K562 (cell line): ENCODE results near the gene NOSTRIN.

Experiments used
- BACH1 ChIP-seq: fragments of 200-800 bp; sonication (Bioruptor generic); IDR thresholded peaks from 2 replicates; pipeline ENCODE4 v1.6.1; 2016; ENCODE audit warnings: missing genetic modification characterization, missing compliant biosample characterization
- CREB1 ChIP-seq, 2 experiments: sonication (generic) in 1 of 2; formaldehyde crosslinking in 1 of 2; IDR thresholded peaks; 2 replicates each; pipeline versions ENCODE4 v1.6.1 to v1.8.0; 2012 to 2022; ENCODE audit warnings: inconsistent platforms in 1 of 2, mild to moderate bottlenecking in 1 of 2, missing genetic modification reagents in 1 of 2, moderate library complexity in 1 of 2
- CTCF ChIP-seq, 3 experiments: IDR thresholded peaks in 2 of 3; conservative IDR thresholded peaks in 1 of 3; 2 replicates each; pipeline ENCODE4 v1.5.1; 2011 to 2012; ENCODE audit warnings: low read length in 3 of 3, mild to moderate bottlenecking in 3 of 3, control low read depth in 2 of 3, improper control_type of control experiment in 1 of 3, inconsistent platforms in 1 of 3, low read depth in 1 of 3, mixed read lengths in 1 of 3, moderate library complexity in 1 of 3; ENCODE audit not compliant: insufficient read depth in 2 of 3
- EZH2 ChIP-seq: IDR thresholded peaks from 2 replicates; pipeline ENCODE4 v1.6.1; 2012; ENCODE audit warnings: low read depth, mild to moderate bottlenecking, inconsistent platforms, low read length, borderline replicate concordance
- HDAC2 ChIP-seq: fragments of 450-650 bp; IDR thresholded peaks from 2 replicates; pipeline ENCODE4 v1.6.1; 2016; ENCODE audit warnings: mild to moderate bottlenecking
- KAT7 ChIP-seq: sonication (generic); formaldehyde crosslinking; IDR thresholded peaks from 2 replicates; pipeline ENCODE4 v1.8.0; 2022; ENCODE audit warnings: missing genetic modification reagents, mild to moderate bottlenecking, borderline replicate concordance
- NR1H2 ChIP-seq: sonication (generic); formaldehyde crosslinking; IDR thresholded peaks from 2 replicates; pipeline ENCODE4 v1.4.0; 2020; ENCODE audit warnings: mild to moderate bottlenecking, missing genetic modification reagents
- SMAD3 ChIP-seq: fragments of 450-650 bp; formaldehyde crosslinking; conservative IDR thresholded peaks from 2 replicates; pipeline ENCODE4 v1.4.0; 2020; ENCODE audit warnings: mild to moderate bottlenecking
- ZBTB43 ChIP-seq: sonication (generic); formaldehyde crosslinking; IDR thresholded peaks from 2 replicates; pipeline ENCODE4 v1.8.0; 2023; ENCODE audit warnings: mild to moderate bottlenecking, missing genetic modification reagents

- no peak for TF ChIP-seq SMAD3
- no peak for TF ChIP-seq CTCF (IDR thresholded peaks at IDR 0.05 in 2 of 3, conservative IDR thresholded peaks at IDR 0.05 in 1 of 3; ENCODE audit: insufficient read depth in 2 of 3, low read depth in 1 of 3, low read length in 3 of 3)
- no peak for TF ChIP-seq CREB1 (IDR thresholded peaks at IDR 0.05)
- no peak for TF ChIP-seq CREB1 (CRISPR knock-in tag; IDR thresholded peaks at IDR 0.05)
- no peak for TF ChIP-seq NR1H2 (CRISPR knock-in tag)
- no peak for TF ChIP-seq EZH2
- TF ChIP-seq BACH1 (tag) = no peak
- TF ChIP-seq KAT7 = no peak
- TF ChIP-seq ZBTB43 (CRISPR knock-in tag) = no peak
- no peak for TF ChIP-seq HDAC2
Measured at GRCh38 chr2:168814046-168814445, 11.6 kb downstream of the NOSTRIN start.
